ENCODE measurements around the gene TCF7L2. TPM values are rescaled to one million over a fixed set of nuclear protein-coding genes. Genes with fewer than 3 reads are reported as not detected.

Gene TCF7L2
- total and polyA plus RNA-seq, 9 of the 15 experiments (the other 6 are each of a cell fraction or from before 2014, with no cell fraction given) = 0.32 to 2.8 (median 0.92) TPM

DNA sequence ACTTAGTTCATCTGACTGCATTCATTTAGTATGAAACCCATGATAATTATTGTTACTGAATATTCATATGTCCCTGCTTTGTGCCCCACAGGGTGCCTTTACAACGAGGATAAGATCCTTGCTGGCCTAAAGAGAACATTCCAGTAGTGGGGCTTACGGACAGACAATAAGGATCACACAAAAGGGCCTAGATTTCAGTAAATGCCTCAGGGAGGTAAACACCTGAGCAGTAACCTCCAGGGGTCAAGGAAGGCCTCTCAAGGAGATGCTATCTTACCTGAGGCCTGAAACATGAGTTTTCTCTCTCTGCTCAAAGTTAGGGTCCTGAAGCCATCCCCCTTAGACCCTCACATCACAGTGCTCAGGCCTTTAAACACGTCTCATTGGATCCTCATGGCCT is 228.7 kb downstream of the TCF7L2 start (continued):
- TF ChIP-seq ZNF507 (tag; conservative IDR thresholded peaks at IDR 0.05) = no peak
- no peak for TF ChIP-seq MAX (CRISPR knock-in tag; IDR thresholded peaks at IDR 0.05)
- TF ChIP-seq PCBP2 (IDR thresholded peaks at IDR 0.05; ENCODE audit: low read depth, low read length, poor library complexity, severe bottlenecking) = no peak
- TF ChIP-seq ZNF12 (CRISPR knock-in tag; IDR thresholded peaks at IDR 0.05) = no peak
- no peak for TF ChIP-seq MCM3 (IDR thresholded peaks at IDR 0.05)
- no peak for TF ChIP-seq UBTF (IDR thresholded peaks at IDR 0.05; ENCODE audit: borderline replicate concordance in 1 of 2, low read depth in 2 of 2, low read length in 2 of 2)
- TF ChIP-seq NCOA4 (IDR thresholded peaks at IDR 0.05; ENCODE audit: partially characterized antibody) = no peak

GRCh38 chr10:113179265-113179664 is 229.2 kb downstream of the TCF7L2 start:
- no peak for ATAC-seq
- Histone ChIP-seq H3K4me2 (ENCODE audit: insufficient read depth, low read length) (no peak overlapping the region), H2AFZ (ENCODE audit: low read depth, low read length) (no peak overlapping the region), H4K20me1 (replicated peaks; ENCODE audit: control insufficient read depth, insufficient read depth, low read length) (no peaks in the 10 kb centered on the region), H3K36me3 (ENCODE audit: control insufficient read depth, insufficient read depth, low read length) (no peaks in the 10 kb centered on the region), H3K4me3 (no peak overlapping the region), H3K9me3 (replicated peaks; ENCODE audit: control insufficient read depth, insufficient read depth, low read depth, low read length) (no peaks in the 10 kb centered on the region), H3K9me1 (ENCODE audit: control insufficient read depth, insufficient read depth, low read length) (no peaks in the 10 kb centered on the region), H3K79me2 (ENCODE audit: control insufficient read depth, insufficient read depth, low read length) (no peaks in the 10 kb centered on the region), H3K9ac (ENCODE audit: insufficient read depth in 1 of 2, low read depth in 2 of 2, low read length in 2 of 2) (no peak overlapping the region), H3K27me3 (ENCODE audit: control insufficient read depth in 2 of 2, insufficient read depth in 2 of 2, low read length in 2 of 2) (peaks cover 0 to 25% of the 10 kb centered on the region in 2 experiments; a peak in 4 of 5 replicates), H3K4me1 (replicated peaks in 1 of 2; ENCODE audit: control insufficient read depth in 2 of 2, insufficient read depth in 2 of 2, low read length in 2 of 2) (0 out of 5 replicates have a peak, but pooled peaks cover 0 to 4% of the 10 kb centered on the region in 2 experiments), H3K27ac (ENCODE audit: extremely low read depth, low read depth, low read length) (no peak overlapping the region)
- POLR2A ChIA-PET = no interaction called here
- in situ Hi-C loops (cut with MboI) (no loop called here), intact Hi-C loops (cut with micrococcal nuclease) (no loop called here)
- CTCF ChIA-PET (ENCODE audit: low intra/inter-chr PET ratio) = no interaction called here
- 4% methylated on average over 6 of the region's 6 CpGs for WGBS (ENCODE audit: insufficient coverage, low coverage, missing lambda C conversion rate)
- FAIRE-seq = no peak
- BruUV-seq (replicated peaks) = no TSS peak
- no peak for DNase-seq (ENCODE audit: extremely low read depth in 1 of 4, low spot score in 3 of 4)
- TF ChIP-seq KLF10 (CRISPR knock-in tag; IDR thresholded peaks at IDR 0.05) (no peak), MCM7 (IDR thresholded peaks at IDR 0.05) (no peak), CBX3 (IDR thresholded peaks at IDR 0.05; ENCODE audit: borderline replicate concordance in 1 of 2, low read length in 2 of 2) (no peak), GTF2A2 (tag; IDR thresholded peaks at IDR 0.05) (no peak), DEAF1 (CRISPR knock-in tag; IDR thresholded peaks at IDR 0.05) (no peak), ZNF707 (CRISPR knock-in tag; conservative IDR thresholded peaks at IDR 0.05) (no peak), HDGF (IDR thresholded peaks at IDR 0.05) (no peak)
- TF ChIP-seq, protein P1, sequence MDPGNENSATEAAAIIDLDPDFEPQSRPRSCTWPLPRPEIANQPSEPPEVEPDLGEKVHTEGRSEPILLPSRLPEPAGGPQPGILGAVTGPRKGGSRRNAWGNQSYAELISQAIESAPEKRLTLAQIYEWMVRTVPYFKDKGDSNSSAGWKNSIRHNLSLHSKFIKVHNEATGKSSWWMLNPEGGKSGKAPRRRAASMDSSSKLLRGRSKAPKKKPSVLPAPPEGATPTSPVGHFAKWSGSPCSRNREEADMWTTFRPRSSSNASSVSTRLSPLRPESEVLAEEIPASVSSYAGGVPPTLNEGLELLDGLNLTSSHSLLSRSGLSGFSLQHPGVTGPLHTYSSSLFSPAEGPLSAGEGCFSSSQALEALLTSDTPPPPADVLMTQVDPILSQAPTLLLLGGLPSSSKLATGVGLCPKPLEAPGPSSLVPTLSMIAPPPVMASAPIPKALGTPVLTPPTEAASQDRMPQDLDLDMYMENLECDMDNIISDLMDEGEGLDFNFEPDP (CRISPR knock-in tag; IDR thresholded peaks at IDR 0.05) = no peak
- TF ChIP-seq, protein P2, sequence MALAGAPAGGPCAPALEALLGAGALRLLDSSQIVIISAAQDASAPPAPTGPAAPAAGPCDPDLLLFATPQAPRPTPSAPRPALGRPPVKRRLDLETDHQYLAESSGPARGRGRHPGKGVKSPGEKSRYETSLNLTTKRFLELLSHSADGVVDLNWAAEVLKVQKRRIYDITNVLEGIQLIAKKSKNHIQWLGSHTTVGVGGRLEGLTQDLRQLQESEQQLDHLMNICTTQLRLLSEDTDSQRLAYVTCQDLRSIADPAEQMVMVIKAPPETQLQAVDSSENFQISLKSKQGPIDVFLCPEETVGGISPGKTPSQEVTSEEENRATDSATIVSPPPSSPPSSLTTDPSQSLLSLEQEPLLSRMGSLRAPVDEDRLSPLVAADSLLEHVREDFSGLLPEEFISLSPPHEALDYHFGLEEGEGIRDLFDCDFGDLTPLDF (CRISPR knock-in tag; IDR thresholded peaks at IDR 0.05) = no peak
